K562 (cell line): ENCODE results near the gene HES3. TPM values are rescaled to one million over a fixed set of nuclear protein-coding genes. Genes with fewer than 3 reads are reported as not detected.

Experiments used
- ATF1 ChIP-seq, 2 experiments: fragments of 450-650 bp in 1 of 2; IDR thresholded peaks; 2 replicates each; pipeline ENCODE4 v1.6.1; 2016; ENCODE audit warnings: missing compliant biosample characterization in 1 of 2, missing genetic modification characterization in 1 of 2
- ATF3 ChIP-seq, 2 experiments: fragments of 450-650 bp in 1 of 2; sonication (generic) in 1 of 2; formaldehyde crosslinking in 1 of 2; IDR thresholded peaks in 1 of 2; conservative IDR thresholded peaks in 1 of 2; 2 replicates each; pipeline versions ENCODE4 v1.6.1 to v1.8.1; 2016 to 2023; ENCODE audit warnings: mild to moderate bottlenecking in 2 of 2, moderate library complexity in 2 of 2, inconsistent platforms in 1 of 2, missing genetic modification reagents in 1 of 2
- CREM ChIP-seq: IDR thresholded peaks from 2 replicates; pipeline ENCODE4 v1.6.1; 2014; ENCODE audit warnings: antibody characterized with exemption, low read depth
- E2F8 ChIP-seq: fragments of 450-650 bp; IDR thresholded peaks from 2 replicates; pipeline ENCODE4 v1.7.1; 2018; ENCODE audit warnings: mild to moderate bottlenecking, low read depth; ENCODE audit not compliant: partially characterized antibody
- HMBOX1 ChIP-seq: sonication (generic); IDR thresholded peaks from 2 replicates; pipeline ENCODE4 v1.6.1; 2016
- HNRNPK ChIP-seq: fragments of 200-400 bp; formaldehyde crosslinking; IDR thresholded peaks from one replicate; pipeline ENCODE4 v1.6.1; 2018; ENCODE audit warnings: mild to moderate bottlenecking, low read depth, low read length; ENCODE audit not compliant: poor library complexity, severe bottlenecking
- MAZ ChIP-seq, 2 experiments: fragments of 450-650 bp in 1 of 2; sonication (generic) in 1 of 2; formaldehyde crosslinking; IDR thresholded peaks in 1 of 2; conservative IDR thresholded peaks in 1 of 2; 2 replicates each; pipeline versions ENCODE4 v1.4.0 to v1.5.0; 2020; ENCODE audit warnings: mild to moderate bottlenecking in 1 of 2, missing genetic modification reagents in 1 of 2
- MEIS2 ChIP-seq: fragments of 450-650 bp; IDR thresholded peaks from 2 replicates; pipeline ENCODE4 v1.6.1; 2014; ENCODE audit warnings: mild to moderate bottlenecking; ENCODE audit not compliant: partially characterized antibody
- MYNN ChIP-seq, 2 experiments: sonication (generic); formaldehyde crosslinking in 1 of 2; IDR thresholded peaks; 2 replicates each; pipeline versions ENCODE4 v1.5.0 to v1.6.1; 2016 to 2020; ENCODE audit warnings: antibody characterized with exemption in 1 of 2, missing genetic modification reagents in 1 of 2
- RBM34 ChIP-seq: fragments of 200-400 bp; formaldehyde crosslinking; IDR thresholded peaks from 2 replicates; pipeline ENCODE4 v1.6.1; 2018; ENCODE audit warnings: low read length, borderline replicate concordance; ENCODE audit not compliant: insufficient read depth
- SFPQ ChIP-seq: fragments of 200-400 bp; formaldehyde crosslinking; IDR thresholded peaks from 2 replicates; pipeline ENCODE4 v1.6.1; 2017; ENCODE audit warnings: mild to moderate bottlenecking, low read depth, low read length, moderate library complexity
- SP1 ChIP-seq: sonication (generic); formaldehyde crosslinking; IDR thresholded peaks from 2 replicates; pipeline ENCODE4 v1.8.1; 2022; ENCODE audit warnings: mild to moderate bottlenecking, missing genetic modification reagents
- SRF ChIP-seq, 2 experiments: fragments of 250-450, 450-650 bp in 1 of 2; sonication (Bioruptor Pico) in 1 of 2; sonication (generic) in 1 of 2; formaldehyde crosslinking; IDR thresholded peaks; 2 replicates each; pipeline versions ENCODE4 v1.5.0 to v1.5.1; 2020 to 2022; ENCODE audit warnings: mild to moderate bottlenecking in 1 of 2, missing genetic modification reagents in 1 of 2
- TAL1 ChIP-seq: fragments of 450-650 bp; IDR thresholded peaks from 2 replicates; pipeline ENCODE4 v1.6.1; 2016; ENCODE audit warnings: mild to moderate bottlenecking
- YBX1 ChIP-seq: fragments of 450-650 bp; IDR thresholded peaks from 2 replicates; pipeline ENCODE4 v1.7.1; 2016; ENCODE audit warnings: mild to moderate bottlenecking
- ZBTB7A ChIP-seq: IDR thresholded peaks from 2 replicates; pipeline ENCODE4 v1.6.1; 2011; ENCODE audit warnings: low read depth, mild to moderate bottlenecking, low read length, moderate library complexity, borderline replicate concordance; ENCODE audit not compliant: control insufficient read depth
- ZNF197 ChIP-seq: fragments of 200-800 bp; sonication (Bioruptor generic); IDR thresholded peaks from 2 replicates; pipeline ENCODE4 v1.6.1; 2016; ENCODE audit warnings: low read depth, missing genetic modification characterization, missing compliant biosample characterization
- ZNF24 ChIP-seq: fragments of 450-650 bp; IDR thresholded peaks from 2 replicates; pipeline ENCODE4 v1.6.1; 2016
- ZNF445 ChIP-seq: fragments of 250-450 bp; sonication (Bioruptor Pico); IDR thresholded peaks from 2 replicates; pipeline ENCODE4 v1.4.0; 2020; ENCODE audit warnings: low read depth, mild to moderate bottlenecking, moderate library complexity
- polyA plus RNA-seq, 8 experiments: library from polyadenylated mRNA; depleted of rRNA in 4 of 8; stranded (reverse) in 5 of 8; unstranded in 3 of 8; fragments of >200 nt; fragmentation: Nextera tagmentation in 2 of 8; fragmentation: Illumina TruSeq in 1 of 8; extraction: Ambion mirVana in 2 of 8; extraction: Trizol in 1 of 8; gene quantifications; 2 replicates each; pipeline versions ENCODE4 v1.2.1 to v1.2.3, GENCODE V29; 2011 to 2014; ENCODE audit warnings: inconsistent platforms in 1 of 8, missing spikeins in 1 of 8
- total RNA-seq, 7 experiments: library from RNA; depleted of rRNA in 6 of 7; stranded (reverse); fragments of >200 nt in 6 of 7; fragmentation: Illumina TruSeq in 2 of 7; extraction: Trizol in 2 of 7; gene quantifications; 2 replicates each; pipeline versions ENCODE4 v1.2.1 to v1.2.3, GENCODE V29; 2011 to 2021; ENCODE audit warnings: low replicate concordance in 1 of 7

HES3 gene
- total and polyA plus RNA-seq, 9 of the 15 experiments (the other 6 are each of a cell fraction or from before 2014, with no cell fraction given): not detected

- TF ChIP-seq SRF (CRISPR knock-in tag; IDR thresholded peaks at IDR 0.05) (0 out of 4 replicates have a peak, but pooled peaks of 1 of the 2 experiments have one; percentile 26), TAL1 (no peak), YBX1 (no peak), ZNF445 (CRISPR knock-in tag) (no peak), MAZ (CRISPR knock-in tag; conservative IDR thresholded peaks at IDR 0.05 in 1 of 2, IDR thresholded peaks at IDR 0.05 in 1 of 2) (0 out of 4 replicates have a peak, but pooled peaks of 1 of the 2 experiments have one; percentile 5), CREM (peak; percentile 66), ATF3 (IDR thresholded peaks at IDR 0.05) (no peak), ATF3 (CRISPR knock-in tag; conservative IDR thresholded peaks at IDR 0.05) (peak; percentile 61; the same call in 1 of the 2 replicates), ZBTB7A (peak; percentile 1; the same call in 1 of the 2 replicates), SP1 (peak; percentile 37; the same call in 1 of the 2 replicates), ZNF197 (no peak), E2F8 (no peak), MEIS2 (no peak), ATF1 (CRISPR knock-in tag; IDR thresholded peaks at IDR 0.05) (no peak), ATF1 (tag; IDR thresholded peaks at IDR 0.05) (0 out of 2 replicates have a peak, but pooled peaks have one; percentile 39), ZNF24 (no peak), RBM34 (no peak), HNRNPK (no peak), HMBOX1 (0 out of 2 replicates have a peak, but pooled peaks have one; percentile 2), SFPQ (no peak), MYNN (IDR thresholded peaks at IDR 0.05) (no peak), MYNN (CRISPR knock-in tag; IDR thresholded peaks at IDR 0.05) (no peak)
Measured at GRCh38 chr1:6235296-6235677, 8.7 kb upstream of the HES3 start (continued).
